ENCODE results near the gene TCP11. TPM values are rescaled to one million over a fixed set of nuclear protein-coding genes. Genes with fewer than 3 reads are reported as not detected.
A peak's percentile ranks its signal among the peaks of the same experiment; 100 is the strongest.
"Not testable (repeated sequence)": the region's sequence is repeated elsewhere in the genome, so short reads cannot be mapped to it uniquely, and the experiment has no call there.

TCP11 gene
- total RNA-seq, 1 donor from 2014 or later, result not detected

DNA sequence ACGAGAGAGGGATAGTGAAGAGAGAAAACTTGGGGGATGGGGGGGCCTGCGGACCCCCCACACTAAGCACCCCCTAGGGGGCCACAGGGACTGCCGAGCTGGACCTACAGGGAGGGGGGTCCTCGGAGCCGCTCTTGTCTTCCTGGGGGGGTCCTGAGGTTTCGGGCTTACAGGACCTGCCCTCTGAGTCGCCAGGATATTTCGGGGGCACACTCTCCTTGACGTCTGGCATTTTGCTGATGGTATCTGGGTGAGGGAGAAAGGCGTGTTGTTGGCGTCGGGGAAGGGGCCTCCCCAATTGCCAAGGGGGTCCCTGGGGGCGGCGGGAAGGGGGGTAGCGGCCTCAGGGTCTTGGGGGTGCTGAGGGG is 516 bp downstream of the TCP11 start:
- H3K27me3 ChIP-seq (ENCODE audit: low read depth), result no peaks in the 10 kb centered on the region
- H3K9me3 ChIP-seq, result no peaks in the 10 kb centered on the region
- TF ChIP-seq CTCF (IDR thresholded peaks at IDR 0.05), result no peak
- intact Hi-C loops (cut with DNase I), result loop anchor here (5.0 kb wide), 1 partner anchor 153 kb away; no protein-coding TSS in a partner anchor
- peak overlapping the region; percentile 35 for H3K4me3 ChIP-seq
- peak; percentile 7 to 31 for ATAC-seq
- H3K36me3 ChIP-seq, result no peaks in the 10 kb centered on the region
- DNase-seq, result no peak
- H3K27ac ChIP-seq, result no peak overlapping the region
- H3K4me1 ChIP-seq, result peaks cover 8% of the 10 kb centered on the region

DNA sequence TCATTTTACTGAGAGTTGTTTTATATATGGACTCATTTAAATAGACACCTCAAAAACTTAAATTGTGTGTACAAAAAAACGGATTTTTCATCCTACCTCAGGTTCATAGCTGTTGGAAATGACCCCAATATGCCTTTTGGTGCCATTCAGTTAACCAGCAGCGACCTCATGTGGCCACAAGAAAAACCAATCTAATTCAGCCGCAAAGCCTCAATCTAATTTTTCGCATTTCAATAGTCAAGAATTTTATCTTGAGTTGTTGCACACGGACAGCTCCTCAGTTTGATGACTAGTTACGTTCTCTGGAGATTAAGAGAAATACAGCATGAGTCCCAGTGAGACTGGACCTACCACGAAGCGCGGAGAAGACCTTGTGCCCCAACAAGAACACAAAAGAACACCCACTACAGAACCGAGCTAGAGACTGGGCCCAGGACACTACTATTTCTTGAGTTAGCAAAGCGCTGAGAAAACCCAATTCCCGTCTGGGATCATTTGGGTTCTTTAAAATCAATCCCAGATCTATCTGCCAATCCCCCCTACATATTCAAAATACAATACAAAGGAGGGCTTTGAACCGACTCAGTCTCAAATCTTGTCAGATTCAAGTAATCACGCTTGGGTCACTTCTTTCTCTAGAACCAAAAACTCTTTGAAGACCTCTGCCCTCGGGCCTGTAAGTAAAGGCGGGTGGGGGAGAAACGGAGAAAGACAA is 1.1 kb downstream of the TCP11 start:
- ATAC-seq, result peak; percentile 34 to 73
- Histone ChIP-seq H3K4me1 (peaks cover 8% of the 10 kb centered on the region), H3K9me3 (no peaks in the 10 kb centered on the region), H3K27me3 (ENCODE audit: low read depth) (no peaks in the 10 kb centered on the region), H3K27ac (no peak overlapping the region), H3K36me3 (no peaks in the 10 kb centered on the region), H3K4me3 (no peak overlapping the region)
- no peak for DNase-seq
- intact Hi-C loops (cut with DNase I), result loop anchor here (5.0 kb wide), 1 partner anchor 153 kb away; no protein-coding TSS in a partner anchor
- TF ChIP-seq CTCF (IDR thresholded peaks at IDR 0.05), result peak; percentile 84

GRCh38 chr6:35139470-35139869 is 1.7 kb downstream of the TCP11 start:
- intact Hi-C loops (cut with DNase I), result no loop called here

GRCh38 chr6:35138191-35138590 is 2.9 kb downstream of the TCP11 start:
- H3K4me3 ChIP-seq; intact Hi-C loops (cut with DNase I); H3K27ac ChIP-seq; ATAC-seq; DNase-seq; H3K9me3 ChIP-seq; H3K27me3 ChIP-seq (ENCODE audit: low read depth); H3K36me3 ChIP-seq; H3K4me1 ChIP-seq: not testable (repeated sequence)

More at GRCh38 chr6:35139470-35139869, 1.7 kb downstream of the TCP11 start:
- ATAC-seq (no peak), DNase-seq (no peak)
- H3K36me3 ChIP-seq, result no peaks in the 10 kb centered on the region
- no peaks in the 10 kb centered on the region for H3K9me3 ChIP-seq
- H3K4me1 ChIP-seq, result peaks cover 8% of the 10 kb centered on the region
- H3K4me3 ChIP-seq, result no peak overlapping the region
- no peaks in the 10 kb centered on the region for H3K27me3 ChIP-seq (ENCODE audit: low read depth)
- no peak overlapping the region for H3K27ac ChIP-seq
- TF ChIP-seq CTCF (IDR thresholded peaks at IDR 0.05), result no peak

GRCh38 chr6:35136185-35136584 is 5.0 kb downstream of the TCP11 start:
- Histone ChIP-seq H3K36me3 (no peaks in the 10 kb centered on the region), H3K4me3 (no peak overlapping the region), H3K4me1 (peaks cover 8% of the 10 kb centered on the region), H3K27me3 (ENCODE audit: low read depth) (no peaks in the 10 kb centered on the region), H3K9me3 (no peaks in the 10 kb centered on the region), H3K27ac (no peak overlapping the region)
- ATAC-seq (no peak), DNase-seq (no peak)
- intact Hi-C loops (cut with DNase I), result no loop called here
- TF ChIP-seq CTCF (IDR thresholded peaks at IDR 0.05), result no peak

- intact Hi-C loops (cut with DNase I), result no loop called here
- H3K9me3 ChIP-seq, result no peaks in the 10 kb centered on the region
- DNase-seq (no peak), ATAC-seq (no peak)
- H3K27ac ChIP-seq, result no peak overlapping the region
- no peak for TF ChIP-seq CTCF (IDR thresholded peaks at IDR 0.05)
- H3K4me1 ChIP-seq, result no peaks in the 10 kb centered on the region
- H3K4me3 ChIP-seq, result no peak overlapping the region
- H3K36me3 ChIP-seq, result no peaks in the 10 kb centered on the region
- H3K27me3 ChIP-seq (ENCODE audit: low read depth), result no peaks in the 10 kb centered on the region
Observed at GRCh38 chr6:35128496-35128895, 12.6 kb downstream of the TCP11 start.
